ENCODE measurements around the gene FABP3. TPM values are rescaled to one million over a fixed set of nuclear protein-coding genes. Genes with fewer than 3 reads are reported as not detected.
A peak's percentile ranks its signal among the peaks of the same experiment; 100 is the strongest.

Gene FABP3
- total RNA-seq, 1 donor from 2014 or later: 148 TPM

DNA sequence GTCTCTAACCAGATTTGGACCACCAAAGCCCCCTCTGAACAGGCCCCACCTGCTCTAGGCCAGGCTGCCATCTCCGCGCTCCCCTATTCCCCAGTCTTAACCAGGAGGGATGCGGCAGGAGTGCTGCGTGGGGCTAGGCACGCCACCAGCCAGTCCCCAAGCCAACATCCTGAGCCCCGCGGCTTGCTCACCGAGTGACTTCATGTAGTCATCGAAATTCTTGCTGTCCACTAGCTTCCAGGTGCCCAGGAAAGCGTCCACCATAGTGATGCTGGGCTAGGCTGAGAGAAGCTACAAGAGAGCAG, 173 bp downstream of the FABP3 start:
- Mint-ChIP-seq H3K27me3 (ENCODE audit: unreplicated experiment) (peaks cover 13% of the 10 kb centered on the region), H3K4me3 (ENCODE audit: unreplicated experiment) (peak overlapping the region; percentile 87), H3K36me3 (ENCODE audit: unreplicated experiment) (no peaks in the 10 kb centered on the region), H3K9me3 (ENCODE audit: unreplicated experiment) (peaks cover 6% of the 10 kb centered on the region), H3K27ac (ENCODE audit: unreplicated experiment) (peak overlapping the region; percentile 82), H3K4me1 (ENCODE audit: low read depth, unreplicated experiment) (peaks cover 44% of the 10 kb centered on the region)
- no peak for DNase-seq
- TF ChIP-seq, protein P1, sequence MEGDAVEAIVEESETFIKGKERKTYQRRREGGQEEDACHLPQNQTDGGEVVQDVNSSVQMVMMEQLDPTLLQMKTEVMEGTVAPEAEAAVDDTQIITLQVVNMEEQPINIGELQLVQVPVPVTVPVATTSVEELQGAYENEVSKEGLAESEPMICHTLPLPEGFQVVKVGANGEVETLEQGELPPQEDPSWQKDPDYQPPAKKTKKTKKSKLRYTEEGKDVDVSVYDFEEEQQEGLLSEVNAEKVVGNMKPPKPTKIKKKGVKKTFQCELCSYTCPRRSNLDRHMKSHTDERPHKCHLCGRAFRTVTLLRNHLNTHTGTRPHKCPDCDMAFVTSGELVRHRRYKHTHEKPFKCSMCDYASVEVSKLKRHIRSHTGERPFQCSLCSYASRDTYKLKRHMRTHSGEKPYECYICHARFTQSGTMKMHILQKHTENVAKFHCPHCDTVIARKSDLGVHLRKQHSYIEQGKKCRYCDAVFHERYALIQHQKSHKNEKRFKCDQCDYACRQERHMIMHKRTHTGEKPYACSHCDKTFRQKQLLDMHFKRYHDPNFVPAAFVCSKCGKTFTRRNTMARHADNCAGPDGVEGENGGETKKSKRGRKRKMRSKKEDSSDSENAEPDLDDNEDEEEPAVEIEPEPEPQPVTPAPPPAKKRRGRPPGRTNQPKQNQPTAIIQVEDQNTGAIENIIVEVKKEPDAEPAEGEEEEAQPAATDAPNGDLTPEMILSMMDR (IDR thresholded peaks at IDR 0.05; ENCODE audit: partially characterized antibody, unreplicated experiment): no peak

DNA sequence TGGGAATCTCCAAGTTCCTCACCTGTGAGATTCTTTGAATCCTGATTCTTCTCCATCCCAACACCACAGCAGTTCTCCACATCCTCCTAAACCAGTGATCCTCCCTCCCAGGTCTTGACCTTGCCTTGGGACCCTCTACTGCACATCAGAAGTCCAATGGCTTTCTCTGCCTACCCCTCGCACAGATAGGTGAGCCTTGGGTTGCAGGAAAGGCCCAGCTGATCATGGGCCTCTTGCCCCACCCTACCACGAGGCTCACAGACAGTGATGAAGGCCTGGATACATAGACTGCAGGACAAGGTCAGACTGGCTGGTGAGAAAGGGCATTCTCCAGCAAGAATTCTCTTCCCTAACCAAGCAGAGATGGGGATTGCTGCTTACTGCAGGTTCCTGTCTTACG, 825 bp downstream of the FABP3 start:
- no peak for DNase-seq
- TF ChIP-seq, protein P1 (IDR thresholded peaks at IDR 0.05; ENCODE audit: partially characterized antibody, unreplicated experiment): no peak
- peak overlapping the region; percentile 87 for H3K4me3 Mint-ChIP-seq (ENCODE audit: unreplicated experiment)
- peak overlapping the region; percentile 82 for H3K27ac Mint-ChIP-seq (ENCODE audit: unreplicated experiment)
- H3K36me3 Mint-ChIP-seq (ENCODE audit: unreplicated experiment): no peaks in the 10 kb centered on the region
- H3K4me1 Mint-ChIP-seq (ENCODE audit: low read depth, unreplicated experiment): peaks cover 40% of the 10 kb centered on the region
- peaks cover 6% of the 10 kb centered on the region for H3K9me3 Mint-ChIP-seq (ENCODE audit: unreplicated experiment)
- H3K27me3 Mint-ChIP-seq (ENCODE audit: unreplicated experiment): peaks cover 9% of the 10 kb centered on the region

DNA sequence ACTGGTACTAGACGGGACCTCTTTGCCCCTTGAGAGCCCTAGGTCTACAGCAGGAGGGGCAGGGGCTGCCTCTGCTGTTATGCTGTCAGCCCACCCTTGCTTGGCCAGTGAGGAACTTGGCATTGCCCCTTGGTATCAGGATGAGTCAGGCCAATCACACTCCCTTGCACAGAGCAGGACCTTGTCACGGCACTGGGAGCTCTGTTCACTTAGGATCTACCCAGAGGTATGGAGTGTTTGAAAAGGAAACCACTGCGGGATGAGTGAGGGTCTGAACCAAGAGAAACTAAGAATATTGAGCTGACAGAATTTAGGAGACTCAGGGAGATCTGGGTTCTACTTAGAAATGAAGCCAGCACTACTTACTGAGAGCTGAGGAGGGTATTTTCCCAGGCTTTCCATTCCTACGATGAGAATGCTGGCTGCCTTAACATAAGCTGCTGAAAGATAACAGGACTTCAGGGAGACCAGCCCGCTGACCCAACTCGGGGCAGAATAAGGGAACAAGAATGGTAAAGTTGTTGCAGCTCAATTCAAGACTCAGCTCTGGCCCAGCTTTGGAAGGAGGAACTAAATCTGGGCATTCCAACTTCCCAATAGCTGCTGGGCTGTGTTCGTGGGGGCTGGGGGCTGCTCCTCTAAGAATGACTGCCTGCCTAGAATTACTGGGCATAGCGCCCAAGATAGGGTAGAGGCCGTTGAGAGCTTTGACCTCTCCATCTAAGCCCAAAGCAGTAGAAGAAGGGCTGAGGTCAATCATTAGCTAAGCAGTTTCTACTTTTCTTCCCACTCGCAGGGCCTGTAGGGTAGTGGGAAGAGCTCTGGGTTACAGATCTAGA, 1.5 kb downstream of the FABP3 start:
- no peak for DNase-seq
- no peaks in the 10 kb centered on the region for H3K36me3 Mint-ChIP-seq (ENCODE audit: unreplicated experiment)
- H3K27ac Mint-ChIP-seq (ENCODE audit: unreplicated experiment): no peak overlapping the region
- peaks cover 9% of the 10 kb centered on the region for H3K27me3 Mint-ChIP-seq (ENCODE audit: unreplicated experiment)
- TF ChIP-seq, protein P1 (IDR thresholded peaks at IDR 0.05; ENCODE audit: partially characterized antibody, unreplicated experiment): no peak
- H3K9me3 Mint-ChIP-seq (ENCODE audit: unreplicated experiment): peaks cover 3% of the 10 kb centered on the region
- H3K4me3 Mint-ChIP-seq (ENCODE audit: unreplicated experiment): peak overlapping the region; percentile 87
- H3K4me1 Mint-ChIP-seq (ENCODE audit: low read depth, unreplicated experiment): peaks cover 35% of the 10 kb centered on the region

DNA sequence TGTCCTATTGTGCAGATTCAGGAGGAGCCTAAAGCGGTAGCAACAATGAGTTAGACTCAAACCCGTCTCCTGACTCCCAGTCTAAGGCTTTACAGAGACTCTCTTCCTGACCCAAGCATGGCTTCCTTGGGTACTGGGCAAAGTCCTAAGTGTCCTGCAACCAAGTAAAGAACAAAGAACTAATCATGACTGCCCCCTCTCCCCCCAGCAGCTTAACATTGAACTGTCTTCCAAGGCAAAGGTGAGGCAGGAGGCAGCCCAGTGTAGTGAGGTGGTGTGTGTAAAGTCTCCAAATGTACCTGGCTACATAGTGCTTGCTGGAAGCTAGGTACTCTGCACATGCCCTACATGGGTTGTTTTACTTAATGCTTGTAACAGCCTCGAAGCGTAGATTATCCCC, 2.3 kb downstream of the FABP3 start:
- no peak overlapping the region for H3K27ac Mint-ChIP-seq (ENCODE audit: unreplicated experiment)
- H3K27me3 Mint-ChIP-seq (ENCODE audit: unreplicated experiment): peaks cover 9% of the 10 kb centered on the region
- no peaks in the 10 kb centered on the region for H3K36me3 Mint-ChIP-seq (ENCODE audit: unreplicated experiment)
- H3K4me1 Mint-ChIP-seq (ENCODE audit: low read depth, unreplicated experiment): peaks cover 30% of the 10 kb centered on the region
- TF ChIP-seq, protein P1 (IDR thresholded peaks at IDR 0.05; ENCODE audit: partially characterized antibody, unreplicated experiment): no peak
- H3K9me3 Mint-ChIP-seq (ENCODE audit: unreplicated experiment): peaks cover 3% of the 10 kb centered on the region
- peak overlapping the region; percentile 87 for H3K4me3 Mint-ChIP-seq (ENCODE audit: unreplicated experiment)
- no peak for DNase-seq

DNA sequence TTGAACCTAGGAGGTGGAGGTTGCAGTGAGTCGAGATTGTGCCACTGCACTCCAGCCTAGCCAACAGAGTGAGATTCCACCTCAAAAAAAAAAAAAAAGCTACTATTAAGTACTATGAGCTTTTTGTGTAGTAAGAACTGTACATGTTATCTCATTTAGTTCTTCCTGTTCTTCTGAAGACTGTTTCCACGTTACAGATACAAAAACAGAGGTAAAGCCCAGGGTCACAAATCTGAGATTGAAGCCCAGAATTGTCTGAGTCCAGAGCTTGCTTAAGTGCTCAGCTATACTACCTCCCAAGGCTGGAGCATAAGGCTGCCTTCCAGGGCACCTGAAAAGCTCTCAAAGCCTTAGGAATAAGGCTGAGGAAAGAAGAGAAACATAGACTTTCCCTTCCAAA, 2.9 kb downstream of the FABP3 start:
- peaks cover 3% of the 10 kb centered on the region for H3K9me3 Mint-ChIP-seq (ENCODE audit: unreplicated experiment)
- peaks cover 9% of the 10 kb centered on the region for H3K27me3 Mint-ChIP-seq (ENCODE audit: unreplicated experiment)
- TF ChIP-seq, protein P1 (IDR thresholded peaks at IDR 0.05; ENCODE audit: partially characterized antibody, unreplicated experiment): no peak
- H3K4me3 Mint-ChIP-seq (ENCODE audit: unreplicated experiment): peak overlapping the region; percentile 87
- DNase-seq: no peak
- no peak overlapping the region for H3K27ac Mint-ChIP-seq (ENCODE audit: unreplicated experiment)
- H3K36me3 Mint-ChIP-seq (ENCODE audit: unreplicated experiment): no peaks in the 10 kb centered on the region
- peaks cover 30% of the 10 kb centered on the region for H3K4me1 Mint-ChIP-seq (ENCODE audit: low read depth, unreplicated experiment)

Measured in glutamatergic neuron (in vitro differentiated cells).